ENCODE measurements around the gene LRRC45.

The LRRC45 gene

GRCh38 chr17:82019690-82020571, 3.2 kb upstream of the LRRC45 start:
- DNase-seq (ENCODE audit: low read depth) = no peak

- no peak for DNase-seq (ENCODE audit: low read depth)
These were observed 2.5 kb upstream of the LRRC45 start for GRCh38 chr17:82020572-82021106.

GRCh38 chr17:82021107-82021899, 1.8 kb upstream of the LRRC45 start:
- DNase-seq (ENCODE audit: low read depth) = peak; percentile 63

GRCh38 chr17:82021900-82022309, 1.2 kb upstream of the LRRC45 start:
- no peak for DNase-seq (ENCODE audit: low read depth)

- no peak for DNase-seq (ENCODE audit: low read depth)
These were observed 660 bp upstream of the LRRC45 start, which contains the start of gene CENPX for GRCh38 chr17:82022310-82022980. CENPX (minus strand) TSS chr17:82022878; CDS start chr17:82022861, 17 bp downstream.

- no peak for DNase-seq (ENCODE audit: low read depth)
These were observed 539 bp downstream of the LRRC45 start for GRCh38 chr17:82023447-82024241.

GRCh38 chr17:82024859-82025258, 1.8 kb downstream of the LRRC45 start:
- DNase-seq (ENCODE audit: low read depth) = no peak

- no peak for DNase-seq (ENCODE audit: low read depth)
These were observed 2.4 kb downstream of the LRRC45 start for GRCh38 chr17:82025401-82026107.

- no peak for DNase-seq (ENCODE audit: low read depth)
These were observed 5.1 kb downstream of the LRRC45 start for GRCh38 chr17:82028246-82028645.

GRCh38 chr17:82028966-82029365, 5.9 kb downstream of the LRRC45 start:
- DNase-seq (ENCODE audit: low read depth) = no peak

GRCh38 chr17:82029391-82029790, 6.3 kb downstream of the LRRC45 start:
- no peak for DNase-seq (ENCODE audit: low read depth)

GRCh38 chr17:82029990-82030469, 6.9 kb downstream of the LRRC45 start:
- DNase-seq (ENCODE audit: low read depth) = no peak

- peak; percentile 74 for DNase-seq (ENCODE audit: low read depth)
These were observed 7.6 kb downstream of the LRRC45 start for GRCh38 chr17:82030470-82031302.

GRCh38 chr17:82031303-82031884, 8.3 kb downstream of the LRRC45 start, which contains the start of gene RAC3:
RAC3 (plus strand) TSS chr17:82031678; CDS start chr17:82031762, 84 bp downstream.
- no peak for DNase-seq (ENCODE audit: low read depth)

- DNase-seq (ENCODE audit: low read depth) = no peak
These were observed 9.0 kb downstream of the LRRC45 start for GRCh38 chr17:82031885-82032627.

GRCh38 chr17:82033359-82034085, 10.4 kb downstream of the LRRC45 start:
- no peak for DNase-seq (ENCODE audit: low read depth)

- DNase-seq (ENCODE audit: low read depth) = no peak
These were observed 11.4 kb downstream of the LRRC45 start for GRCh38 chr17:82034371-82035011.
